SU-DHL-6 (cell line): ENCODE results near the gene PHIP.

Source experiments
- H2AFZ ChIP-seq: fragments of 200-600 bp; sonication (generic); 2 replicates; pipeline ENCODE4 v1.6.1; 2014; ENCODE audit warnings: low read depth, mild to moderate bottlenecking, moderate library complexity, mixed read lengths, antibody characterized with exemption, low read length; ENCODE audit not compliant: severe bottlenecking
- H3F3A ChIP-seq: fragments of 200-600 bp; shearing (Covaris generic); 2 replicates; pipeline ENCODE4 v1.6.0; 2016; ENCODE audit warnings: antibody characterized with exemption, mild to moderate bottlenecking; ENCODE audit not compliant: insufficient read depth
- H3K27ac ChIP-seq: fragments of 200-600 bp; sonication (generic); 2 replicates; pipeline ENCODE4 v1.5.1; 2016; ENCODE audit warnings: low read depth, mild to moderate bottlenecking, low read length, moderate library complexity, mixed read lengths
- H3K27me3 ChIP-seq: fragments of 200-600 bp; sonication (generic), shearing (Covaris generic); 2 replicates; pipeline ENCODE4 v1.6.0; 2014; ENCODE audit warnings: mild to moderate bottlenecking, low read length
- H3K36me3 ChIP-seq: fragments of 200-600 bp; sonication (generic); 2 replicates; pipeline ENCODE4 v1.6.1; 2014; ENCODE audit warnings: mild to moderate bottlenecking, low read length, mixed read lengths
- H3K4me2 ChIP-seq: fragments of 300-600, 200-600 bp; shearing (Covaris generic), sonication (generic); 2 replicates; pipeline ENCODE4 v1.6.0; 2014; ENCODE audit warnings: low read length, low read depth, mild to moderate bottlenecking; ENCODE audit not compliant: poor library complexity, severe bottlenecking
- H3K4me3 ChIP-seq: fragments of 200-600 bp; sonication (generic); 2 replicates; pipeline ENCODE4 v1.5.1; 2014; ENCODE audit warnings: antibody characterized with exemption, low read length, mild to moderate bottlenecking, mixed read lengths; ENCODE audit not compliant: insufficient read depth, poor library complexity, severe bottlenecking
- H3K79me2 ChIP-seq: fragments of 200-600 bp; sonication (generic); 2 replicates; pipeline ENCODE4 v1.6.1; 2014; ENCODE audit warnings: mild to moderate bottlenecking, low read length, moderate library complexity; ENCODE audit not compliant: insufficient read depth
- H3K9ac ChIP-seq: fragments of 200-600 bp; sonication (generic); 2 replicates; pipeline ENCODE4 v1.7.0; 2014; ENCODE audit warnings: mild to moderate bottlenecking, low read length
- H3K9me2 ChIP-seq: fragments of 200-600 bp; sonication (generic); replicated peaks from 2 replicates; pipeline ENCODE4 v1.6.1; 2014; ENCODE audit warnings: low read length; ENCODE audit not compliant: insufficient read depth
- H3K9me3 ChIP-seq: fragments of 200-600 bp; sonication (generic); 2 replicates; pipeline ENCODE4 v1.6.1; 2014; ENCODE audit warnings: low read length, mixed read lengths; ENCODE audit not compliant: insufficient read depth
- H4K20me1 ChIP-seq: fragments of 200-600 bp; sonication (generic); 2 replicates; pipeline ENCODE4 v1.6.1; 2014; ENCODE audit warnings: low read depth, mild to moderate bottlenecking, antibody characterized with exemption, low read length, moderate library complexity, mixed read lengths
- EZH2phosphoT487 ChIP-seq: fragments of 200-600 bp; sonication (generic), shearing (Covaris generic); conservative IDR thresholded peaks from 2 replicates; pipeline ENCODE4 v1.6.1; 2018; ENCODE audit warnings: mild to moderate bottlenecking, antibody characterized with exemption, low read length, moderate library complexity, mixed read lengths
- TF ChIP-seq, protein P1 (sequence below): fragments of 200-600 bp; sonication (generic); IDR thresholded peaks from one replicate; pipeline ENCODE4 v1.5.1; 2017; ENCODE audit warnings: antibody characterized with exemption, mild to moderate bottlenecking, low read length, moderate library complexity; ENCODE audit not compliant: insufficient read depth, poor library complexity, severe bottlenecking

Gene PHIP

GRCh38 chr6:79057746-79058145, 20.3 kb downstream of the PHIP start:
- Histone ChIP-seq H3K9ac (no peak overlapping the region), H3K4me3 (no peak overlapping the region), H2AFZ (no peak overlapping the region), H3K4me2 (no peak overlapping the region), H3F3A (peaks cover 8% of the 10 kb centered on the region; the same call in 1 of the 2 replicates), H4K20me1 (0 out of 2 replicates have a peak, but pooled peaks cover 5% of the 10 kb centered on the region), H3K36me3 (peaks cover 72% of the 10 kb centered on the region), H3K27ac (no peak overlapping the region), H3K9me3 (no peaks in the 10 kb centered on the region), H3K27me3 (no peaks in the 10 kb centered on the region), H3K9me2 (no peaks in the 10 kb centered on the region), H3K79me2 (peaks cover 22% of the 10 kb centered on the region)
- TF ChIP-seq, protein P1, sequence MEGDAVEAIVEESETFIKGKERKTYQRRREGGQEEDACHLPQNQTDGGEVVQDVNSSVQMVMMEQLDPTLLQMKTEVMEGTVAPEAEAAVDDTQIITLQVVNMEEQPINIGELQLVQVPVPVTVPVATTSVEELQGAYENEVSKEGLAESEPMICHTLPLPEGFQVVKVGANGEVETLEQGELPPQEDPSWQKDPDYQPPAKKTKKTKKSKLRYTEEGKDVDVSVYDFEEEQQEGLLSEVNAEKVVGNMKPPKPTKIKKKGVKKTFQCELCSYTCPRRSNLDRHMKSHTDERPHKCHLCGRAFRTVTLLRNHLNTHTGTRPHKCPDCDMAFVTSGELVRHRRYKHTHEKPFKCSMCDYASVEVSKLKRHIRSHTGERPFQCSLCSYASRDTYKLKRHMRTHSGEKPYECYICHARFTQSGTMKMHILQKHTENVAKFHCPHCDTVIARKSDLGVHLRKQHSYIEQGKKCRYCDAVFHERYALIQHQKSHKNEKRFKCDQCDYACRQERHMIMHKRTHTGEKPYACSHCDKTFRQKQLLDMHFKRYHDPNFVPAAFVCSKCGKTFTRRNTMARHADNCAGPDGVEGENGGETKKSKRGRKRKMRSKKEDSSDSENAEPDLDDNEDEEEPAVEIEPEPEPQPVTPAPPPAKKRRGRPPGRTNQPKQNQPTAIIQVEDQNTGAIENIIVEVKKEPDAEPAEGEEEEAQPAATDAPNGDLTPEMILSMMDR: no peak
- no peak for TF ChIP-seq EZH2phosphoT487

DNA sequence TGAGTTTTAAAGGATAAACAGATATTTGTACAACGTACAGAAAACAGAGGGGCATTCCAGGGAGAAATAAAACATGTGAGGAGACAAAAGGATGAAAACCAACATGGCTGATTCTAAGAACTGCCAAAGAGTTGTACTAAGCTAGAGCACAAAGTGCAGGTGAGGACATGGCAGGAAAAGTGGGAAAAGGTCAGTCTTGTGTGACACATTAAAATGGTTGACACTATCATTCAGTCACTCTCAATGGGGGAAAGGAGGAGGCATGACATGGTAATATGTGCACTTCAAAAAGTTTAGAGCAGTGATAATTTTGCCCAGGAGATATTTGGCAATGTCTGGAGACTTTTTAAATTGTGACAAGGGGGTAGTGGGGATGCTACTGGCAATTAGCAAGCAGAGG, 21.8 kb downstream of the PHIP start:
- peaks cover 83% of the 10 kb centered on the region for H3K36me3 ChIP-seq
- H3K9me2 ChIP-seq: no peaks in the 10 kb centered on the region

DNA sequence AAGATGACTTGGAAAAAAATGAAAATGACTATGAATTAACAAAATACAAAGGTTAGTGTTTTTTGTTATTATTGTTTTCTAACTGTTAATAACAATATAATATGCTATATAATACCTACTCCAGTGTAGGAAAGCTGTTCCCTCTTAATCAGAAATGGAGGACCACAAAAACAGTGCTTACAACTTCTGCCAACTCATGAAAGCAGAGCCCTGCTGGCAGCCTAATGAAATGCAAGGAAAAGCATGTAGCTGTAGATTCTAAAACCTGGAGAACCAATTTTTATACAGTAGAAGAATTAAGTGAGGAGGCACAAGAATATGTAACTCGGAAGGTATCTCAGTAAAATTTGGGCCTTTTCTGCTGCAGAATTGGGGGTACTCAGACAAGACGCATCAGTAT, 29.4 kb downstream of the PHIP start:
- Histone ChIP-seq H3K79me2 (peaks cover 67% of the 10 kb centered on the region), H3K36me3 (peaks cover 33% of the 10 kb centered on the region)

More for the DNA sequence above, 21.8 kb downstream of the PHIP start:
- peaks cover 25% of the 10 kb centered on the region for H3K79me2 ChIP-seq
- peaks cover 4% of the 10 kb centered on the region; the same call in 1 of the 2 replicates for H4K20me1 ChIP-seq
- H3F3A ChIP-seq: peaks cover 4% of the 10 kb centered on the region; the same call in 1 of the 2 replicates
- TF ChIP-seq, protein P1: no peak
- no peak for TF ChIP-seq EZH2phosphoT487
- H2AFZ ChIP-seq: no peak overlapping the region
- H3K9me3 ChIP-seq: no peaks in the 10 kb centered on the region
- no peaks in the 10 kb centered on the region for H3K27me3 ChIP-seq
- H3K4me2 ChIP-seq: no peak overlapping the region
- H3K27ac ChIP-seq: no peak overlapping the region
- H3K4me3 ChIP-seq: no peak overlapping the region
- H3K9ac ChIP-seq: no peak overlapping the region

More for the DNA sequence above, 29.4 kb downstream of the PHIP start:
- no peaks in the 10 kb centered on the region for H3K9me2 ChIP-seq
- peaks cover 21% of the 10 kb centered on the region for H4K20me1 ChIP-seq
- H3K27ac ChIP-seq: no peak overlapping the region
- no peak overlapping the region for H3K4me3 ChIP-seq
- H3K4me2 ChIP-seq: no peak overlapping the region
- H3K9me3 ChIP-seq: no peaks in the 10 kb centered on the region
- TF ChIP-seq, protein P1: peak; percentile 10
- TF ChIP-seq EZH2phosphoT487: no peak
- H2AFZ ChIP-seq: no peak overlapping the region
- no peaks in the 10 kb centered on the region for H3K27me3 ChIP-seq
- H3F3A ChIP-seq: 0 out of 2 replicates have a peak, but pooled peaks cover 6% of the 10 kb centered on the region
- H3K9ac ChIP-seq: no peak overlapping the region
